GM18907 (cell line): ENCODE data around the gene LRP1B.

Source experiments
- ATAC-seq: cut with Tn5 transposase; IDR thresholded peaks from one replicate; pipeline ENCODE4 v1.9.1; 2021; ENCODE audit warnings: mild to moderate bottlenecking, moderate library complexity; ENCODE audit not compliant: unreplicated experiment

Gene LRP1B

GRCh38 chr2:141529659-141530058 lies 601.2 kb downstream of the LRP1B start:
- ATAC-seq, result no peak

DNA sequence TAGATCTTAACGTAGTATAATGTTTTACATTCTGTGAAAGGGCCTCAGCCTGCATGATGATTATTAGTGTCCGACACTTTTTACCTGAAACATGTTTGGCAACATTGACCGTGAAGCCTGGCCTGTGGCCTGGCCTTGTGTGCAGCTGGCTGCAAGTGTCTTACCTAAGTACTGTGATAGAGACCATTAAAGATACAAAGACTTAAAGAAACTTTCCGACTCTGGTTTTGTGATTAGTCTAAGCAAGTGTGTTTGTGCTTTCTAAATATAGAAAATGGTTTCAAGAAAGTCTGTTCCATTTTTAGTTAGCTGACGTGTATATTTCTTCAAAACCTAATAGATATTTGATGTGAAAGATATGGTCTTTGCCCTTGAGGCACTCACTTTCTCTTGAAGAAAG lies 601.8 kb downstream of the LRP1B start:
- no peak for ATAC-seq

GRCh38 chr2:141526760-141527159 lies 604.1 kb downstream of the LRP1B start:
- no peak for ATAC-seq

GRCh38 chr2:141524777-141525176 lies 606.0 kb downstream of the LRP1B start:
- ATAC-seq, result no peak

DNA sequence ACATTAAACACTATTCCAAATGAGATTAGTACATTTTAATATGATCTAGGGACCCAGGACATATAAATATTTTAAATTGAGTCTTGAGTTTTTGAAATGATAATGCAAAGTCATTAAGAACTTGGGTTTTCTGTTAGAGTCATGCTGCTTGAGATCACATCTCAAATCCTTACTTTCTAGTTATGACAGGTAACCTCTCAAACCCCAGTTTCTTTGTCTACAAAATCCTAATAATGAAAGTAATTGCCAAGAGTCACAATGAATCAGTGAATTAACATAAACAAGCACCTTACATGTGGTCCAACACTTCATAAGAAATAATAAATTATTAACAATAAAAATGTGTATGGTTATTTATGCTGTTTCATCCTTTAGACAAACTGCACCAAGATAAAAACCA lies 607.6 kb downstream of the LRP1B start:
- ATAC-seq, result no peak

DNA sequence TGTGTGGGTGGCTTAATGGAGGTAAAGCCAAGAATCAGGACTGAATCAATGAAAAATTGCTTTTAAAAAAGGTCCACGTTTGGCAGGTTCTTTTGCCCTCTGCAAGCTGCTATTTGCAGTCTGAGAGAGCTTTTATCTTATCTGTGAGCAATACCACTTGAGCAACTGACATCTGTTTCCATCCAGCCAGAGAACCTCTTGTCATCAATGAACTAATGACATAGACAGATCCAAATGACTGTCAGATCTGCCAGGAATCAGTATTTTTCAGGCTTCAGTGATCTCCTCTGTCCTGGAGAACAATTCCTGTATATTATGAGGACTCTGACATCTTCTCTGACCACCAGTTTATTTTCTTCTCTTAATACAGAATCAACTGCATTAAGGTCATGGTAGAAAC lies 608.1 kb downstream of the LRP1B start:
- no peak for ATAC-seq

DNA sequence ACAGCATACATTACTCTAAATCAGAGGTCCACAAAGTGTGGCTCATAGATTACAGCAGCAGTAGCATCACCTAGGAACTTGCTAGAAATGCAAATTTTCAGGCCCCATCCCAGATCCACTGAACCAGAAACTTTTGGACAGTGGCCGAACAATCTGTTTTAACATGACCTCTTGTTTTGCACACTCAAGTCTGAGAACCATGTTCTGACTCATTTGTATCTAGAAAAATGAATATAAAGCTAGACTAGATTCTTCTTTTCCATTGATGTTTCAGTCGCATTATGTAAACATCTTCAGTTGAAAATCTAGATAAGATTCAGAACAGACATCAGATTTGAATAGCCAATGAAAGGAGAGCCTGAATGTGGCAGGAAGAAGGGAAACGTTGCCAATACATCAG lies 608.8 kb downstream of the LRP1B start:
- no peak for ATAC-seq

DNA sequence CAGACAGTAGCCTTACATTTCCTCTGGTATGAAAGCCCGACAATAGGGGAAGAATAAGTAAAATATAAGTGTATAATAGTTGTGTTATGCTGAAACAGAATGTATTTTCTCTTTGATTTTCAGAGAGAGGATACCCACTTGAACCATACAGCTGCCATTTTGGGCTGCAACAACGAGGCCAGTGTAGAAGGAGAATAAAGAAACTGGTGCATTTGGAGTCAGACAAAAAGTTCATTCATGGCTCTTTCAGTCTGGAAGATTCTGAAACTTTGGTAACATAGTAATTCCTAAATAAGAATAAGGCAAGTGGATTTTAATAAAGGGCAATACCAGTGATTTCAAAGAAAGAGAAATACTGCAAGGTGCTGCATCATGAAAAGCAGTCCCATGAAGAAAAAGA lies 610.9 kb downstream of the LRP1B start:
- ATAC-seq, result no peak

GRCh38 chr2:141517852-141518421 lies 612.9 kb downstream of the LRP1B start:
- no peak for ATAC-seq

GRCh38 chr2:141517180-141517851 lies 613.5 kb downstream of the LRP1B start:
- ATAC-seq, result no peak

DNA sequence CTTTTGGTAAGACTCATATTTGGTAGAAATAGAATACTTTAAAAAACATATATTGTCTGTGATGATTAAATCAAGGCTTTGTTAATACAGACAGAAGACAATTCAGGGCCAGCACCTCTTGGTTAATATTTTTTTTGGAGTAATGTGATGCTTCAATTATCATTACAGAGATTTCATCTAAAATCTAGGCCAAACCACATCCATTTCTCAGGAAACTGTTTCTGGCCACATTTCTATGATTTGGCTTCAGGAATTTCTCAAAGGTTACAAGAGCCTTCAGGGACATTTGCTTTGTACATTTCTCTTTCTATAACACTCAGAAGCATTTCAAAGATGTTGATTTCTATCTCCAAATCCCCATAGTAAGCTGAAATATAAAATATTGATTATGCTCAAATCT lies 614.9 kb downstream of the LRP1B start:
- no peak for ATAC-seq

DNA sequence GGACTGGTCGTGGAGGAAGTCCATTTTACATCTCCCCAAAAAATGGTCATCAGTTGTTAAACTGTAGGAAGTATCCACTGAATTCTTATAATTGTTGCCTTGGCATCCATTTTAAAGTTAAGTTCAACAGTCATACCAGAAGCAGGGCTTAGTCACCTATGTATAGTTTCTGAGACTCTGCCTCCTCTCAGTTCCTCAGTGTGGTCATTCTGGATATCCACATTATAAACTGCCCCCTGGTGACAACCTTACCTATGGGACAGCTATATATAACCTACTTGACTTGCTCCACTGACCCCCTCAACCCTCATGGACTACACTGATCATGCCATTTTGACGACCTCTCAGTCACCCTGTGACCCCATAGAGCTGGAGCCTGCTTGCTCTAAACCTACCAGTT lies 617.0 kb downstream of the LRP1B start:
- peak; percentile 100 for ATAC-seq

DNA sequence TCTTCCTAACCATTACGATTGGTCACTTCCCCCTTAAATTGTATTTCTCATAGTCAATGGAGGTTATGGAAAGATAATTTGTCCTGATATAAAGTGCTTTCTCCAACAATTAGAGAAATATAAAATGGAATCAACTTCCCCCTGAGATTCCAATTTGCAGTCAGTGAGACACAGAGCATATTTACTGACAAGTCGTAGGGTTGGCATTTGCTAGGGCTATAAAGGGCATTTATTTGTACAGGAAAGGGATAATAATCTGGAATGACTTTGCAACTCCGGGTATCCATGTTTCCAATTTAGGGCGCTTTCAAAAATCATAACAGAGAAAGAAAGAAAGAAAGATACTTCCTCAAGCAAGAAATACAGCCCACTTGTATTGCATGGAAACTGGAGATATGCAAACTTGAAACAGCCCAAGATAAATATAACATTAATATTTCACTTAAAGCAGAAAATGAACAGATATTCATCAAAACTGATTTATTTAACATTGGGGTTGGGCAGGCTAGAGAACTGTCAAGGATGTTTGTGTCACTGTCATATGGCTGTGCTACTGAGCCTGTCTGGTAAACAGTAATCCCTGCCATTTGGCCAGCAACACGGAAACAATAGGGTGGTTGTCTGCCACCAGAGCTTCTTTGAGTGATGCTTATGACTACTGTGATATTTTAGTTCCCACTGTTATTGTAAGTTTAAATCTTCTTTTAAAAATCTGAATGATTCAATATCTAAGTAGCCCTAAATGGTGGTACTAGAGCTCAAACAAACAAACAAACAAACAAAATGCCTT lies 621.8 kb downstream of the LRP1B start:
- ATAC-seq, result no peak

DNA sequence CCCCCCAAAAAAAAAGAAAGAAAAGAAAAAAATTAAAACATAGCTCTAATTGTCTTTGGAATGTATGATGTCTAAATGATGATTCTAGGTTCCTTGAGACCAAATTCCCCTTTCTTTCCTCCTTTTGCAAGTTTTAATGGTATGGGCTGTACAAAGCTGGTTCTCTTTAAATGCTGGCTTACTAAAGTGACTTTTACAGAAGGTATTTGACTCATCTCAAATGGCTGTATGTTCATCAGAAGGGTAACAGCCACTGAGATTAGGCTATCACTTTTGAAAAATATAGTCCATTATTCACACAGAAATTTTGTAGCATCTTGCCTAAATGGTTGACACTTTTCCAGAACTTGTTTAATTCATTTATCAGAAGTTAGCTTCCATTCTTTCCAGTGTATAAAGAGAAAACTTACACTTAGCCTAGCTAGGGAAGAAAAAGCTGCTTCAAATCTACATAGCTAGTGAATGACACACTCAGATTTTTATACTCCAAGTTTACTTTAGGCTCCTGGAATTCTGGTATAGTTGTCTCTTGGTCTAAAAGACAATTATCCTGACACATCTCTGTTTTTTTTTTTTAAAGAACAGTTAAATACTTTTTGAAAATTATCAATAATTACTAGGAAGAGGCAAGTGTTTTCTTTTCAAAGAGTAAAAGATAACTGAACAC lies 622.6 kb downstream of the LRP1B start:
- ATAC-seq, result no peak

GRCh38 chr2:141506135-141506534 lies 624.7 kb downstream of the LRP1B start:
- no peak for ATAC-seq

GRCh38 chr2:141501752-141502151 lies 629.1 kb downstream of the LRP1B start:
- ATAC-seq, result no peak

- ATAC-seq, result no peak
Measured at GRCh38 chr2:141499123-141499522, 631.7 kb downstream of the LRP1B start.

DNA sequence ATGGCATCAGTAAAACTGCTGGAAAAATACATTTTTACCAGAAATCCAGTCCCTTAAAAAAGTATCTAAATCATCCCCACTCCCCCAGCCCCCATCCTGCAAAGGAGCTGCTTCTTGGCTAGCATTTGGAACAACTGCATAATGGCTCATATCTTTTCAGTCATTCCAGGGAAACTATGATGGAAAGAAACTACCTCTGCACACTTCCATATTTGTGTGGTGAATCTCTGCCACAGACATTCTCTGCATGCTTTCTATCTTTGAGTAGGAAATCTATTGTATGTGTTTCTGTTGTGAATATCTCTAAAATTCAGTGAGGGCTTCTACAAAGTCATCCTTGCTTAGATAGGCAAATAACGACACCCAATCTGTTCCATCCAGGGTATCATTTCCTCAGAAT lies 632.3 kb downstream of the LRP1B start:
- ATAC-seq, result no peak

DNA sequence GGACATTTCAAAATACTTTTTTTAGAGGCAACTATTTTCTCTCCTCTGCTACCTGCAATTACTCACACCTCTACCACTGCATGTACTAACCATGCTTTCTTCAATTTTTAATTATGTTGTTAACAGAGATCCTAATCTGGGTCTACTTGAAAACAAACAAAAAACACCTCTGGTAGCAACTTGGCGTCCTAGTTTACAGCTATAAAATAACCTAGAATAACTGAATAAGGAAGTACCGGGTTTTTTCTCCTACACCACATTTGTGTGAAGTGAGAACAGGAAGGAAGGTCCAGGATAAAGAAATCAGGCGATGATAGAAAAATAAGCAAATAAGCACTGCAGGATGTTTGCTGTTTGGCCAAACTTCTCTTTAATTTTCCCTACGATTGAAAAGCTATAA lies 633.5 kb downstream of the LRP1B start:
- ATAC-seq, result no peak

- ATAC-seq, result no peak
Measured at GRCh38 chr2:141496810-141497209, 634.0 kb downstream of the LRP1B start.

- no peak for ATAC-seq
Measured at GRCh38 chr2:141493936-141494335, 636.9 kb downstream of the LRP1B start.

DNA sequence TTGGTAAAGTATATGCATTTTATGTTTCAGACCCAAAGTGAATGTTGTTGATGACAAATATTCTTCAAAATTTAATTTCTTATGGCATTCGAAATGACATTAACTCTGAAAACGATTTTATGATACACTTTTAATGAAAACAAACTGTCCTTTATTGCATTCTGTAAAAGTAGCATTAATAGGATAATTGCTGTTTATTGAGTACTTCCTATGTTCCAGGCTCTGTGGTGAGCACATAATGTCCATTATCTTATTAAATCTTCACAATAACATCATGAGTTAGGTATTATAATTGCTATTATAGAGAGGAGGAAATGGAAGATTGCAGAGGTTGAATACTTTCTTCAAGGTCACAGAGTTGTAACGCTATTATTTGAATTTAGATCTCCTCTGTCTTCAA lies 638.0 kb downstream of the LRP1B start:
- ATAC-seq, result no peak
